Thyroid gland (tissue), 4 donors: ENCODE measurements around the gene GDPD3. TPM values are rescaled to one million over a fixed set of nuclear protein-coding genes. Genes with fewer than 3 reads are reported as not detected.

Experiments used
- DNase-seq, 2 donors: peaks; one replicate each; pipeline ENCODE4 v3.0.0-alpha.2; 2019
- H3K27ac ChIP-seq, 3 donors: fragments of 200-600 bp; sonication (generic); 1 replicate in 2 of 3; 2 replicates in 1 of 3; pipeline ENCODE4 v1.5.1; 2016 to 2019; ENCODE audit warnings: mild to moderate bottlenecking in 1 of 3, moderate library complexity in 1 of 3
- H3K27me3 ChIP-seq: fragments of 200-600 bp; sonication (generic); one replicate; pipeline ENCODE4 v1.5.1; 2019
- H3K36me3 ChIP-seq, 2 donors: fragments of 200-600 bp; sonication (generic); one replicate each; pipeline ENCODE4 v1.5.1; 2016 to 2019
- H3K4me1 ChIP-seq, 2 donors: fragments of 200-600 bp; sonication (generic); one replicate each; pipeline ENCODE4 v1.5.1; 2017 to 2019
- H3K4me3 ChIP-seq, 3 donors: fragments of 200-600 bp; sonication (generic); replicated peaks in 1 of 3; 1 replicate in 2 of 3; 2 replicates in 1 of 3; pipeline ENCODE4 v1.5.1; 2016; ENCODE audit warnings: mild to moderate bottlenecking in 1 of 3
- H3K9me3 ChIP-seq: fragments of 200-600 bp; sonication (generic); one replicate; pipeline ENCODE4 v1.5.1; 2017
- CTCF ChIP-seq, 6 experiments: fragments of 200-600 bp in 3 of 6; fragments of 450-650 bp in 3 of 6; sonication (generic) in 3 of 6; IDR thresholded peaks; one replicate each; pipeline ENCODE4 v1.5.1; 2016 to 2019; ENCODE audit warnings: antibody characterized with exemption in 6 of 6, mild to moderate bottlenecking in 2 of 6, inconsistent platforms in 1 of 6, moderate library complexity in 1 of 6
- POLR2A ChIP-seq, 2 donors: fragments of 450-650 bp; IDR thresholded peaks; one replicate each; pipeline ENCODE4 v1.6.1; 2017; ENCODE audit warnings: antibody characterized with exemption in 2 of 2, mild to moderate bottlenecking in 2 of 2, moderate library complexity in 1 of 2
- WGBS, 2 donors: methylation state at CpG; one replicate each; pipeline ENCODE4 v1.1.5; 2017; 5-methylcytosine and 5-hydroxymethylcytosine counted together
- intact Hi-C: fragments of 100-400 bp; cut with DNase I; formaldehyde crosslinking; loops from one replicate; pipeline ENCODE4 v1.15.1; 2023
- total RNA-seq, 4 donors: library from RNA; depleted of rRNA; stranded (reverse); fragments of >200 nt; gene quantifications; one replicate each; pipeline ENCODE4 v1.2.3, GENCODE V29; 2016

The GDPD3 gene
- total RNA-seq, 4 donors from 2014 or later = 0.68 to 1.6 (median 1.2) TPM; not detected in 1

GRCh38 chr16:30124985-30125379 lies 11.6 kb upstream of the GDPD3 start:
- no peak for DNase-seq
- TF ChIP-seq CTCF (IDR thresholded peaks at IDR 0.05) = no peak
- TF ChIP-seq POLR2A (IDR thresholded peaks at IDR 0.05) = no peak
- H3K4me1 ChIP-seq = peaks cover 16 to 28% of the 10 kb centered on the region in 2 donors
- intact Hi-C loops = no loop called here
- H3K36me3 ChIP-seq = no peaks in the 10 kb centered on the region
- H3K27ac ChIP-seq = no peak overlapping the region
- H3K27me3 ChIP-seq = no peaks in the 10 kb centered on the region
- 87 to 93% methylated on average over 4 of the region's 4 CpGs for WGBS, 2 donors
- H3K4me3 ChIP-seq = no peak overlapping the region
- no peaks in the 10 kb centered on the region for H3K9me3 ChIP-seq

- TF ChIP-seq CTCF (IDR thresholded peaks at IDR 0.05) (no peak), POLR2A (IDR thresholded peaks at IDR 0.05) (no peak)
- Histone ChIP-seq H3K27me3 (no peaks in the 10 kb centered on the region), H3K4me1 (peaks cover 16 to 28% of the 10 kb centered on the region in 2 donors), H3K9me3 (no peaks in the 10 kb centered on the region), H3K36me3 (peaks cover 8 to 9% of the 10 kb centered on the region in 2 donors), H3K27ac (peak overlapping the region; percentile 30 to 95 (median 91)), H3K4me3 (peak overlapping the region; percentile 31 to 84 (median 72))
- intact Hi-C loops = no loop called here
- no peak for DNase-seq
- WGBS, 2 donors = 1 to 9% methylated on average over 9 to 23 of the region's 42 CpGs
Observed at GRCh38 chr16:30122604-30123160, 9.3 kb upstream of the GDPD3 start.

GRCh38 chr16:30121741-30122571 lies 8.6 kb upstream of the GDPD3 start:
- Histone ChIP-seq H3K27me3 (no peaks in the 10 kb centered on the region), H3K9me3 (no peaks in the 10 kb centered on the region), H3K36me3 (peaks cover 16% of the 10 kb centered on the region in 2 donors), H3K4me1 (peaks cover 16 to 28% of the 10 kb centered on the region in 2 donors), H3K4me3 (peak overlapping the region; percentile 31 to 84 (median 72)), H3K27ac (peak overlapping the region; percentile 30 to 95 (median 91))
- intact Hi-C loops = loop anchor here (2.0 kb wide), 1 partner anchor 25 kb away; the partner anchor contains the start of gene YPEL3
- DNase-seq = peak; percentile 52 to 55
- TF ChIP-seq POLR2A (IDR thresholded peaks at IDR 0.05) = peak in 1 of 2 donors; percentile 18
- no peak for TF ChIP-seq CTCF (IDR thresholded peaks at IDR 0.05)
- WGBS, 2 donors = 49 to 52% methylated on average over 9 to 30 of the region's 31 CpGs

- TF ChIP-seq POLR2A (IDR thresholded peaks at IDR 0.05) = no peak
- no peak for TF ChIP-seq CTCF (IDR thresholded peaks at IDR 0.05)
- DNase-seq = no peak
- H3K9me3 ChIP-seq = no peaks in the 10 kb centered on the region
- no peaks in the 10 kb centered on the region for H3K27me3 ChIP-seq
- H3K27ac ChIP-seq = peak overlapping the region in 1 of 3 donors; percentile 95
- peaks cover 26% of the 10 kb centered on the region in 2 donors for H3K36me3 ChIP-seq
- H3K4me3 ChIP-seq = no peak overlapping the region
- H3K4me1 ChIP-seq = peaks cover 16 to 28% of the 10 kb centered on the region in 2 donors
- WGBS, 2 donors = 97 to 100% methylated on average over 3 of the region's 3 CpGs
- intact Hi-C loops = loop anchor here (2.0 kb wide), 1 partner anchor 24 kb away; the partner anchor contains the start of gene YPEL3
Observed at GRCh38 chr16:30120340-30121105, 7.2 kb upstream of the GDPD3 start.
